Small intestine (tissue), 7 donors: ENCODE data around the gene SDHAF1. TPM values are rescaled to one million over a fixed set of nuclear protein-coding genes. Genes with fewer than 3 reads are reported as not detected.

Experiments used
- DNase-seq, 2 donors: peaks; one replicate each; pipeline versions ENCODE4 v3.0.0 to v3.0.0-alpha.2; 2013
- FAIRE-seq: peaks from 2 replicates; lab custom pipeline; 2012; peaks lifted over from hg19 to GRCh38; lab: Jason Lieb, UNC
- H3K27ac ChIP-seq, 3 donors: one replicate each; pipeline ENCODE4 v1.5.1; 2013; ENCODE audit warnings: low read length in 2 of 3, mild to moderate bottlenecking in 2 of 3, control low read depth in 1 of 3, inconsistent platforms in 1 of 3, low read depth in 1 of 3, moderate library complexity in 1 of 3
- H3K27me3 ChIP-seq, 3 donors: one replicate each; pipeline ENCODE4 v1.6.1; 2013; ENCODE audit warnings: low read length in 3 of 3, inconsistent platforms in 1 of 3; ENCODE audit not compliant: control insufficient read depth in 3 of 3, insufficient read depth in 3 of 3
- H3K36me3 ChIP-seq, 3 donors: one replicate each; pipeline ENCODE4 v1.6.1; 2013; ENCODE audit warnings: low read length in 3 of 3, inconsistent platforms in 1 of 3, low read depth in 1 of 3, mild to moderate bottlenecking in 1 of 3, moderate library complexity in 1 of 3; ENCODE audit not compliant: control insufficient read depth in 3 of 3, insufficient read depth in 2 of 3
- H3K4me1 ChIP-seq, 3 donors: one replicate each; pipeline ENCODE4 v1.6.1; 2013; ENCODE audit warnings: low read length in 2 of 3, inconsistent platforms in 1 of 3, low read depth in 1 of 3, mild to moderate bottlenecking in 1 of 3, moderate library complexity in 1 of 3; ENCODE audit not compliant: control insufficient read depth in 3 of 3, insufficient read depth in 2 of 3
- H3K4me3 ChIP-seq, 3 donors: one replicate each; pipeline ENCODE4 v1.5.1; 2013; ENCODE audit warnings: low read length in 3 of 3, control low read depth in 1 of 3, inconsistent platforms in 1 of 3, low read depth in 1 of 3, mild to moderate bottlenecking in 1 of 3, moderate library complexity in 1 of 3
- H3K9me3 ChIP-seq, 2 donors: one replicate each; pipeline ENCODE4 v1.6.1; 2013; ENCODE audit warnings: low read depth in 1 of 2, low read length in 1 of 2; ENCODE audit not compliant: control insufficient read depth in 2 of 2, insufficient read depth in 1 of 2
- WGBS, 3 donors: extraction: QIAGEN DNeasy Blood & Tissue Kit; methylation state at CpG; one replicate each; pipeline ENCODE4 v1.1.7; 2013; 5-methylcytosine and 5-hydroxymethylcytosine counted together
- polyA plus RNA-seq, 4 donors: library from polyadenylated mRNA; stranded (reverse) in 3 of 4; unstranded in 1 of 4; fragments of 200-250 nt in 3 of 4; fragments of 120-200 nt in 1 of 4; gene quantifications; one replicate each; pipeline versions ENCODE4 v1.2.1 to v1.2.3, GENCODE V29; 2013
- donor health status: healthy with polysubstance abuse.
- donor health status: control.
- donor health status: control.
- donor health status: Bipolar disorder and iron deficiency.
- donor health status: healthy.

SDHAF1 gene
- polyA plus RNA-seq, 4 donors: 27.8 to 58.4 (median 36.4) TPM

DNA sequence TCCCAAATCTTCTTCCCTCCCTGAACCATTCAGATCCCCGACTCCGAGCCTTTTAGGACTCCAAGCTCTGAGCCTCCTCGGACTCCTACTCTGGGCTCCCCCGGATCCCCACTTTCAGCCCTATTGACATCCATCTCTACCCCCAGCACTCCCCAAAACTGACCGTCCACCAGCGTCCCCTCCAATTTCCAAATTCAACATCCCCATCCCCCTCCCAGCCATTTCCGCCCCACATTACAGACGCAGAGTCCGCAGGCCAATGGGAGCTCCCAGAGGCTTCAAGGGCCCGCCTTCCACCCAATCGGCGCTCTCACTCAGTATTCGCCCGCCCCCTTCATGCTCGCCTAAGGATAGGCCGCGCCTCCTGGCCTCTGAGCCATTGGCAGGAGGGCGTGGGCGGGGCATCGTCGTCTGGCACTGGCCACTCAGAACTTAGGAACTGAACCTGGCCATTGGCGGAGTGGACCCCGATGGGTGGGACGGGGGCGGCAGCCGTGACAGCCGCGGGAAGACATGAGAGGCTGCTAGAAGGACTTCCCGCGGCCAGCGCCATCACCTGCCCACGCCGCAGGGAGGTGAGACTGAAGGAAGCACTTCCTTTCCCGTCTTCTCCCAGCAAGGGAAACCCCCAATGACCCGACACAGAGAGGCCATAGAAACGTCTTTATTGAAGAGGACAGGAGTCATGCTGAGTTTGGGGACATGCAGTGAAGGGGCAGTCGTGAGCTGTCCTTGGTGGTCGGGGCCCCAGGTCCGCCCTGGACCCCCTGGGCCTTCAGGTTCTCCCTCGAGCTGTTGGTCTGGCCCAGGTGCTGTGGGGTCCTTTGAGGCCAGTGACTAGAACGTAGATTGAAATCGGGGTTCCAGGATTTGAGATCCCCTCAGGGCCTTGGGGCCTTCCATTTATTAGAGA lies 19.3 kb downstream of the SDHAF1 start, which contains the start of gene ALKBH6:
ALKBH6 (minus strand) TSS at position 202 of the 913 bp plus-strand sequence. CDS start 816 bp downstream, outside the sequence.
- DNase-seq: peak; percentile 99 to 100
- peak; percentile 96 for FAIRE-seq
- WGBS, 3 donors: 1 to 2% (median 2%) methylated on average over 36 to 42 of the region's 42 CpGs
- Histone ChIP-seq H3K9me3 (no peaks in the 10 kb centered on the region), H3K36me3 (peaks cover 0 to 25% (median 2%) of the 10 kb centered on the region in 3 donors), H3K27me3 (no peaks in the 10 kb centered on the region), H3K4me1 (peaks cover 4 to 12% (median 5%) of the 10 kb centered on the region in 3 donors), H3K27ac (peak within 1 kb of the TSS in 2 of 3 donors; percentile 42 to 78), H3K4me3 (peak within 1 kb of the TSS; percentile 66 to 91 (median 69))

DNA sequence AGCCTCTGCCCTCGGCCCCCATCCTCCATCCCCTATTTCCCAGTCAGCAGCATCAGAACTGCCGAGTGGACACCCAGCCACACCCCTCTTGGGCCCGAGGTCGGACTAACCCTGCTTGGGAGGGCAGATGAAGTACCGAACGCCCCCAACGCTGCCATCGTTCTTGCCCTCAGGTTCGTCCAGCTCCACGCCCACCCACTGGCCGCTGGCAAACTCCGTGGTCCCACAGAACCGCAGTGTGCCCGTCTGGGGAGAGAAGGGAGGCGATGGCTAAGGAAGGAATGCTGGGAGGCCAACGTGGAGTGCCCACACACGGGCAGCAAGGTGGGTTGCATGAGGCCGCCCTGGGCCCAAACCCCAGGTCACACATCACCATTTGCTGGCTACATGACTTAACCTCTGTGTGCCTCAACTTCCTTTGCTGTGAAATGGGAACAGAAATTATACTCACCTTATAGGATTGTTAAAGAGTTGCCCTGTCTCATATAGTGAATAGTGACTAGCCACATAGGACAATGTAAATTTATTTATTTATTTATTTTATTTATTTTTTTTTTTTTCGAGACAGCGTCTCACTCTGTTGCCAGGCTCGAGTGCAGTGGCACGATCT lies 24.2 kb downstream of the SDHAF1 start:
- H3K4me3 ChIP-seq: no peak overlapping the region
- WGBS, 3 donors: 89 to 92% (median 91%) methylated on average over 22 of the region's 22 CpGs
- no peak for DNase-seq
- peaks cover 2 to 56% (median 2%) of the 10 kb centered on the region in 3 donors for H3K36me3 ChIP-seq
- H3K27ac ChIP-seq: no peak overlapping the region
- H3K4me1 ChIP-seq: no peaks in the 10 kb centered on the region
- FAIRE-seq: no peak
- no peaks in the 10 kb centered on the region for H3K9me3 ChIP-seq
- no peaks in the 10 kb centered on the region for H3K27me3 ChIP-seq

DNA sequence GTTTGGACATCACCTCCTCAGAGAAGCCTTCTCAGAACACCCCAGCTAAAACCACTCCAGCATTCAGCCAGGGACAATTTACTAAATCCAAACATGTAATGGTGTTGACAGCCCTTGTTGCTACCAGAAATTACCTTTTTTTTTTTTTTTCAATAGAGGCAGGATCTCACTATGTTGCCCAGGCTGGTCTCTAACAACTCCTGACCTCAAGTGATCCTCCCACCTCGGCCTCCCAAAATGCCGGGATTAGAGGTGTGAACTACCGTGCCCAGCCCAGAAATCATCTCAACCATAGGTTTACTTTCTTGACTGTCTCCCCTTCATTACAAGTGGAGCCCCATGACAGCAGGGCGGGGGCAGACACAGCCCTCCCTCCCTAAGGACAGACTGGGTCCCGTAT lies 28.4 kb downstream of the SDHAF1 start:
- WGBS, 3 donors: 92 to 96% (median 94%) methylated on average over 5 of the region's 5 CpGs
- H3K27ac ChIP-seq: no peak overlapping the region
- no peaks in the 10 kb centered on the region for H3K9me3 ChIP-seq
- H3K27me3 ChIP-seq: no peaks in the 10 kb centered on the region
- no peak overlapping the region for H3K4me3 ChIP-seq
- FAIRE-seq (no peak), DNase-seq (no peak)
- no peaks in the 10 kb centered on the region for H3K4me1 ChIP-seq
- peaks cover 0 to 59% (median 2%) of the 10 kb centered on the region in 3 donors for H3K36me3 ChIP-seq

DNA sequence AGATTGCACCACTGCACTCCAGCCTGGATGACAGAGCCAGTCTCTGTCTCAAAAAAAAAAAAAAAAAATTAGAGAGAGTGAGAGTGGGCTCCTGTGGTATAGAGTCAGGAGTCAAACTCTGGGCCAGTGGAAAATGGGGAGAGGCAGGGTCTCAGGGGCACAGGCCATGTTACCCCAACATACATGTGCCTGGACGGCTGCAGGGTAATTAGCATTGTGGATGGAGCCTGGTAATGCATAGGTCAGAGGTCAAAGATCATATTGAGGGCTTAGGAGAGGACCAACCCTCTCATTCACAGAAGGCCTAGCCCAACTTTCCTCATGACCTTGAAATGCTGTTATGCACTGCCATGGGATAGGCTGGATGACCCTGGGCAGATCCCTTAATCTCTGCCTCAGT lies 30.6 kb downstream of the SDHAF1 start:
- Histone ChIP-seq H3K36me3 (peaks cover 0 to 47% (median 2%) of the 10 kb centered on the region in 3 donors), H3K4me1 (no peaks in the 10 kb centered on the region), H3K4me3 (no peak overlapping the region), H3K27me3 (no peaks in the 10 kb centered on the region), H3K27ac (no peak overlapping the region), H3K9me3 (no peaks in the 10 kb centered on the region)
- DNase-seq (no peak), FAIRE-seq (no peak)
- 6 to 46% (median 46%) methylated on average over 1 of the region's 1 CpG for WGBS, 3 donors

DNA sequence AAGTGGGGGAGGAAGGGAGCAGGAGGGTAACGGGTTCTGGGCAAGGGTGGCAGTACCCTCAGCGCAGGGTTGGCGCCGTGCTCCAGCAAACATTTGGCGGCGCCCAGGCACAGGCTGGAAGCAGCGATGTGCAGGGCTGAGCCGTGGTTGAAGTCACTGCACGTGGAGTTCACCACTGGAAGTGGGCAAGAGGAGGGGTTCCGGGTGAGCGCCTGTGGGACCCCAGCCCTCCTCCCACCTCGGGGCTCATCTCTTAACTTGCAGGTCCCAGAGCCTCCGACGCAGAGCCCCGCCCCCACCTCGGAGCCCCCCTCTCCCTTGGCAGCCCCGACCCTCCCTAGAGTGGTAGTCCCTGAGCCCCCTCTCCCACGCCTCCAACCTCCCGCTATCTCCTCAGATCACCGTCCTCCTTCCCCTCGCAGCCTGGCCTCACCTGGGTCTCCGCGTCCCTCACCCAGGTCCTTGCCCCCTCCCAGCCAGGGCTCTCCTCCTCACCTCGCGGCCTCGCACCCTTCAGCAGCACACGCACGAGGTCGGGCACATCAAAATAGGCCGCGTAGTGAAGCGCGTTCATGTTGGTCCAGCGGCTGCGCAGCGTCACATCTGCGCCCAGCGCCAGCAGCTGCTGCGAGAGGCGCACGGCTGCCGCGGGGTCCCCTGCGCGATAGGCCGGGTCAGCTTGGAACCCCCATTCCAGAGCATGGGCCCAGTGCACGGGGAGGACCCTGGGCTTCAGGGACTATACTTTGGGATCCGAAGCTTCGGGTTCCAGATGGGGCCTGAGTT lies 31.3 kb downstream of the SDHAF1 start:
- no peak for FAIRE-seq
- no peak for DNase-seq
- Histone ChIP-seq H3K27ac (no peak overlapping the region), H3K36me3 (peaks cover 0 to 41% (median 0%) of the 10 kb centered on the region in 3 donors), H3K9me3 (no peaks in the 10 kb centered on the region), H3K4me3 (no peak overlapping the region), H3K4me1 (no peaks in the 10 kb centered on the region), H3K27me3 (no peaks in the 10 kb centered on the region)
- WGBS, 3 donors: 94 to 97% (median 95%) methylated on average over 45 to 49 of the region's 49 CpGs

DNA sequence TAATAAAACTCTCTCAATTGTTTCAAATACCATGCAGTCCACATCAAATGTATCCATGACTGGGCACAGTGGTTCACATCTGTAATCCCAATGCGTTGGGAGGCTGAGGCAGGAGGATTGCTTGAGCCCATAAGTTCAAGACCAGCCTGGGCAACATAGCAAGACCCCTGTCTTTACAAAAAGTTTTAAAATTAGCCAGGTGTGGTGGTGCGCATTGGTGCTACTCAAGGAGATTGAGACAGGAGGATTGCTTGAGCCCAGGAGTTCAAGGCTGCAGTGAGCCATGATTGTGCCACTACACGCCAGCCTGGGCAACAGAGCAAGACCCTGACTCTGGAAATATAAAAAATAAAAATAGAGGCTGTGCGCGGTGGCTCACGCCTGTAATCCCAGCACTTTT lies 32.7 kb downstream of the SDHAF1 start:
- no peak overlapping the region for H3K4me3 ChIP-seq
- FAIRE-seq (no peak), DNase-seq (no peak)
- H3K9me3 ChIP-seq: no peaks in the 10 kb centered on the region
- peaks cover 0 to 32% (median 0%) of the 10 kb centered on the region in 3 donors for H3K36me3 ChIP-seq
- H3K27me3 ChIP-seq: no peaks in the 10 kb centered on the region
- H3K4me1 ChIP-seq: peaks cover 0 to 2% (median 2%) of the 10 kb centered on the region in 3 donors
- 95 to 99% (median 98%) methylated on average over 6 of the region's 6 CpGs for WGBS, 3 donors
- no peak overlapping the region for H3K27ac ChIP-seq

DNA sequence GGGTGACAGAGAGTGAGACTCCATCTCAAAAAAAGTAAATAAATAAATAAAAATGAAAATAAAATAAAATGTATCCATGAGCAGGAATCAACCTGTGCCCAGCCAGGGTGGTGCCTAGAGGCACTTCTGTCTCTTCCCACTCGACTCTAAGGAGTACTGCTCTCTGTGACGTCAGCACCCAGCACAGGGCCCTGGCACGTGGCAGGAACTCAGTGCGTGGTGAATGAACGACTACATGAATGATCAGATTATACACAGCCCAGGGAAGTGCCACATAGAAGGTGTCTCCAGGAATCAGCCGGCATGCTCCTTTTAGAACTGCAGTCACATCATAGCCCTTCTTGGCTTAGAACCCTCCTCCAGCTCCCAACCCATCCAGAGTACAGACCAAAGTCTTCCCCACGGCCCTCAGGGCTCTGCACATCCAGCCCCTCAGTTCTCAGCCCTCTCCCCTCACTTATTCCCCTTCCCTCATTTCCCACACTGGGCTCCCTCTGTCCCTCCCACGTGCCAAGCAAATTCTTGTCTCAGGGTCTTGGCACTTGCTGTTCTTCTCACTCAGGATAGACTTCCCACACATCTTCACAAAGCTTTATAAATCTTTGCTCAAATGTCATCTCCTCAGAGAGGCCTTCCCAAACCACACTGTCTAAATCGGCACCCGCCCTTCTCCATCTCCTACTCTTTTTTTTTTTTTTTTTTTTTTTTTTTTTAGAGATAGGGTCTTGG lies 33.5 kb downstream of the SDHAF1 start:
- no peak for DNase-seq
- Histone ChIP-seq H3K36me3 (peaks cover 0 to 28% (median 0%) of the 10 kb centered on the region in 3 donors), H3K9me3 (no peaks in the 10 kb centered on the region), H3K27me3 (no peaks in the 10 kb centered on the region), H3K27ac (no peak overlapping the region), H3K4me3 (no peak overlapping the region), H3K4me1 (peaks cover 0 to 5% (median 2%) of the 10 kb centered on the region in 3 donors)
- FAIRE-seq: no peak
- WGBS, 3 donors: 82 to 93% (median 87%) methylated on average over 10 of the region's 10 CpGs
